Measurements from ENCODE around the gene DNAH8.
A peak's percentile ranks its signal among the peaks of the same experiment; 100 is the strongest.

The DNAH8 gene

DNA sequence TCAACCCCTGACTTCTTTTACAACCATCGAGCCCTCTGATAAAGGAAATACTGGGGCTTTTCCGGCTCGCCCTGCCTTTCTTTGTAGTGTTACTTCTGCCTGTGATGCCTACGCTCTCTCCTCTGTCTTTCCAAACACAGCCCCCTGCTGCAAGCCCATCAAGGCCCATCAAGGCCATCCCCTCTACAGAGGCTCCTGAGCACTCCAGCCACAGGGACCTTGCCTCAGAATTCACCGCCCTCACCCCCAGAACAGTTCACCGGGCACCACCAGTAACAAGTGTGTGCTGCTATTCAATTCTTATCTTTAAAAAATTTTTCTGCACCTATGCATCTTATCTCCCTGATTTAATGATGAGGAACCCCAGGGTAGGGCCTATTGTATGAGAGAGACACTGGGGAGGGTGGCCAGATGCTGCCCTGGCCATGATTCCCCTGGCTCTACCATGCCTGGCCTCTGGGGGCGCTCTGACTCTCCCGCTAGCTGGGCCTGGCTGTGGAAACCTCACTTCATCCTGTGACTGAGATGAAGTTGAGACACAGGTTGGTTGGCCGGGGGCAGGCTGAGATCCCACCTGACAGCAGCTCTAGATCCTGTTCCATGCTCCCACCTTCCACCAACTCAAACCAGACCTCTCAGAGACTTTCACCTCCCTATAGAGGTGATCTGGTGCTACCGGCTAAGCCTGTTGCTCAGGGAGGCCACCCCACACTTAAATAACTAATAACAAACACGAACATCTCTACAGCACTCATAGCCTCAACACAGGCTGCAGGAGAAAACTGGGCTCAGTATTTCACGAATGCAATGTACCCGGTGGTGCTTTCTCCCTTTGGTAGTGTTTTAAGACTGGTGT lies 314.3 kb downstream of the DNAH8 start:
- peak in 1 of 2 experiments; percentile 14 for DNase-seq

DNA sequence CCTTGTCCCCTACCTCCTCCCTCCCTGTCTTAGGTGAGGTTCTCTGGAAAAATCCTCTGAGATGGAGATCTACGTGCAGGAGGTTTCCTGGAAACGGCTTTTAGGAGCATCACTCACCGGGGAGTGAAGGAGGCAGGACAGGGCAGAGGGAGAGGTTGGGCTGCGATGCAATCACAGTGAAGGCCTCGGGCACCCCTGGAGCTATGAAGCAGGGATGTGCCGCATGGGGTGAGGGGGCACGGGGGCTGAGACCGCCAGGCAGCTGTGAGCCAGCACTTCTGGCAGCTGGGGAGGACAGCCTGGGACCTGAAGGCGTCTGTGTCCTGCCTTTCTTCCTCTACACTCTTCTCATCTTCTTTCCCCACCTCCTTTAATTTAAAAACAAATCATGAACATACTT lies 320.6 kb downstream of the DNAH8 start:
- DNase-seq, result no peak

DNA sequence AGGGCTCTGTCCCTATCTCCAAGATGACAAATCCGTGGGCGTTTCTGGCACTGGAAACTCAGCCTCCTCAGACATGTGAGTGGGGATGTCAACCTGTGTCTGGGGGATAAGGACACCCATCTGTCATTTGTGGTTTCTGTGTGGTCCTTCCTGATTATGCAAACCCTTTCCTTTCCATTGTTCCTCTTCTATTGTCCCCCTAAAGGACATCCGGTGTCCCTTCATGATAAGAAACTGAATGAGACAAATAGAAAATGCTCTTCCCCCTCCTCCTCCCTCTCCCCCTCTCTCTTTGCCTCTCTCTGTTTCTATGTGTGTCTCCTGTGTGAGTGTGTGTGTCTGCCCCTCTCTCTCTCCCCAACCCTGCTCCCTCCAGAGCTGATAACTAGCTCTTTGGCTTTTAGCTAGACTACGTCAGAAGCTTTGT lies 322.0 kb downstream of the DNAH8 start:
- DNase-seq, result no peak

DNA sequence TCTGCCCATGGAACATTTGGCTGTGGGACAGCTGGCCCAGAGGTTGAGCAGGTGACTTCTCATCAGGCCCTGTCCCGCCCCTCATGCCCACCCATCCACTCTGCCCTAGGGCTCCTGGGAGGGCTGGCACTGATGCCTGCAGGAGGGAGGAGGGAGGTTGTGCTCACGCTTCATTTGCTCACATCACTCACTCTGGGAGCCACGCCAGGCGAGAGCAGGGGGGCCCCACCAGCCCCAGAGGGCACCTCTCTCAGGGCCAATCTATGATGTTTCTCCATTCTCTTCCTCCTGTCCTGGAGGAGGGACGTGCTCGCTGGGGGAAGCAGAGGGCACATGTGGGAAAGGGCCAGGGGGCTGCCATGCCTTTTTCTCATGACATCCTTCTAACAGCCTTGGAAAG lies 322.6 kb downstream of the DNAH8 start:
- DNase-seq, result no peak

DNA sequence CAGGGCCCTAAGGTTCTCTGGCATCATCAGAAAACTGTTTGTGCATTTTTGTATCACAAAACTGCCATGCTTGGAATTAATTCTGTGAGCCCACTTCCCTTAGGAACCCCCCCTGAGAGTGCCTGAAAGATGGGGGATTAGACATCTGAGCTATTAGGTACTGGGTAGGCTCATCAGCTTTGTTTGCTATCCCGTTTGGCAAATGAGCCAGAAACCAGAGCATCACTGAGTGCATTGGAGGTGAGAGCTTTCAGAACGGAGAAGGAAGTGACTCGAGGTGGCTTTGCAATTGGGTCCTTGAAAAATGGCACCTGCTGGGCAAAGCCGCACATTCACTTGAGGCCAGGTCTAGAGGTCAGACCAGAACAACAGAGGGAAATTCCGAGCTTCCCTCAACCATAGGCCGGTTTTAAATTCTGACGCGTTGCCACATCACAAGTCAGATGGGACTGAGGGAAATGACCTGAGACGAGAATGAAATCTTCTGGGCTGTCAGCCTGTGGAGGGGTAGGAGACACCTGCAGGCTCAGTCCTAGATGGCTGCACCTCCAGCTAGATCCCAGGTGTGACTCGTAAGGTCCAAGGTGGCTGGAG lies 325.1 kb downstream of the DNAH8 start:
- DNase-seq, result no peak

DNA sequence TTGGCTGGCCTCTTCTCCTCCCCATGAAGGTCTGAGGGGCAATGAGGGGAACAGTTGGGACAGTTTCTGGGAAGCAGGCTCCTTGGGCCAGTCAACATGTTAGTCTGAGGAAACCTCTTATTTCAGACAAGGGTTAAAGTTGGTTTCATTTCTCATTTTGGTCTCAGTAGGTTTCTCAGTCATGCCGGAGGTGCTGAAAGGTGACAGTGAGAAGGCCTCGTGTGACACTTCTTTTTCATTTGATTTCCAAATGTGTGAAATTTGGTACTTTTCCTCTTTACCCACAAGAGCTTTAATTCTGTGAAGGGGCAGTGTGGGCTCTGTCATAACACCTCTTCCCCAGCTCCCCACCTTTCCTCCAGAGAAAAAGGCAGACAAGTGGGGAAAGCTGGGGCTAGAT lies 326.0 kb downstream of the DNAH8 start:
- no peak for DNase-seq

DNA sequence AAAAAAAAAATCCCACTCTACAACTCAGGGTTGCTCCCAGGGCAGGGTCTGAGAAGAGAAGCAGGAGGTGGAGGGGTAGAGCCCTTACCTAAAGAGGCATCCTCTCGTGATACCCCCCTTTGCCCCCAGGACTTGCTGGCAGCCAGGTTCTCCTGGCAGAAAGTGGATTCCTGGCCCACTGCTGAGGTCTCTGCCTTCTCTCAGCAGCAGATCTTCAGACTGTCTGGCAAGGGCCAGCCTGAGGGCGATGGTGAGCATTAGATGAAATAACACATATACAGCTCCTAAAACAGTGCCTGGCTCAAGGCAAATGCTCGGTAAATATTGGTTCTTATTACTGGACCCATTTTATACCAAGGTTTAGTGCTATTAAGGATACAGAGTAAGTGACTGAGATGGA lies 328.7 kb downstream of the DNAH8 start:
- no peak for DNase-seq

DNA sequence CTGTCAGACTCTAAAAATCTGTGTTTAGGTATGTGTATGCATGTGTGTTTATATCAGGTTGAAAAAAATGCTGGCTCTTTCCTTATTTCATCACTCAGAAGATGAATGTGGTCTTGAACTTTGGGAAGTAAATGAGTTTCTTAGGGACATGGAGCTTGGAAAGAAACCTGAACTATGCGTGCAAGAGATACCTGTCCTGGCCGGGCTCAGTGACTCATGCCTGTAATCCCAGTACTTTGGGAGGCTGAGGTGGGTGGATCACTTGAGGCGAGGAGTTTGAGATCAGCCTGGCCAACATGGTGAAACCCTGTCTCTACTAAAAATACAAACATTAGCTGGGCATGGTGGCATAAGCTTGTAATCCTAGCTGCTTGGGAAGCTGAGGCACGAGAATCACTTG lies 329.1 kb downstream of the DNAH8 start:
- no peak for DNase-seq

DNA sequence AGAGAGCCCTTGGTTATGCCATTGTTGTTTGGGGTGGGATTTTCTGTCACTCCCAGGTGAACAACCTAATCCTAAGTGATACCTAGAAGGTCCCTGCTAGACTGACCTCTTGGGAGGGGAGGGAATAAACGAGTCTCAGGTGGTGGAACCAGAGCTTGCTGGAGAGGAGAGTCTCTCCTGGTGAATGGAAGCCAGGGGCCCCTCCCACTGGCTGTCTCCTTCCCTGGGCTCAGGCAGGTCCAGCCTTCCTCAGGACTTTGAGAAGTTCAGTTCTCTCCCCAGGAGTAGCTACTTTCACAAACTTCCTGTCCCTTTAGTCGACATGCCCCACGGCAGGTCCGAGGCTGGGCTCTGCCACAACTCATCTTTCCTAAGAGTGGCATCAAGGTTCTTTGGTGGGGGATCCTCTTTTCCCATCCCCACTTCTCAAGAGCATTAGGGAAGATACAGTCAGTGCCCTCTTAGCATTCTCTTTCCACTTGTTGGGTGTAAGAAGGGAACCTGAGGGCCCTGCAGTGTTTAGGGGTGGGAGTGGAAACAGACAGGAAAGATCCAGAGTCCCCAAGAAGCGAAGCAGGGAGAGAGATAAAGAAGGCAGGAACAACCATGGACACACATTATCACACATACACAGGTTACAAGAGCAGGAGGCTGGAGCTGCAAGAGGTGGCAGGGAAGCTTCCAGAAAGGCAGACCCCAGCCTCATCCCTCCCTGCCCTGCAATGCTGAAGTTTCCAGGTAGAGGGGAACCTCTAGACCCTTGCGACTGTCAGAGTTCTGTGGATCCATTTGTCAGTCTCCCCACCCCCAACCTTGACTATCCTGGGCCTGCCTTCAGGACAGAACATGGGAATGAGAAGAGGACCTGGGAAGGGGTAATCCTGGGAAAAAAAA lies 332.6 kb downstream of the DNAH8 start:
- DNase-seq, result no peak

DNA sequence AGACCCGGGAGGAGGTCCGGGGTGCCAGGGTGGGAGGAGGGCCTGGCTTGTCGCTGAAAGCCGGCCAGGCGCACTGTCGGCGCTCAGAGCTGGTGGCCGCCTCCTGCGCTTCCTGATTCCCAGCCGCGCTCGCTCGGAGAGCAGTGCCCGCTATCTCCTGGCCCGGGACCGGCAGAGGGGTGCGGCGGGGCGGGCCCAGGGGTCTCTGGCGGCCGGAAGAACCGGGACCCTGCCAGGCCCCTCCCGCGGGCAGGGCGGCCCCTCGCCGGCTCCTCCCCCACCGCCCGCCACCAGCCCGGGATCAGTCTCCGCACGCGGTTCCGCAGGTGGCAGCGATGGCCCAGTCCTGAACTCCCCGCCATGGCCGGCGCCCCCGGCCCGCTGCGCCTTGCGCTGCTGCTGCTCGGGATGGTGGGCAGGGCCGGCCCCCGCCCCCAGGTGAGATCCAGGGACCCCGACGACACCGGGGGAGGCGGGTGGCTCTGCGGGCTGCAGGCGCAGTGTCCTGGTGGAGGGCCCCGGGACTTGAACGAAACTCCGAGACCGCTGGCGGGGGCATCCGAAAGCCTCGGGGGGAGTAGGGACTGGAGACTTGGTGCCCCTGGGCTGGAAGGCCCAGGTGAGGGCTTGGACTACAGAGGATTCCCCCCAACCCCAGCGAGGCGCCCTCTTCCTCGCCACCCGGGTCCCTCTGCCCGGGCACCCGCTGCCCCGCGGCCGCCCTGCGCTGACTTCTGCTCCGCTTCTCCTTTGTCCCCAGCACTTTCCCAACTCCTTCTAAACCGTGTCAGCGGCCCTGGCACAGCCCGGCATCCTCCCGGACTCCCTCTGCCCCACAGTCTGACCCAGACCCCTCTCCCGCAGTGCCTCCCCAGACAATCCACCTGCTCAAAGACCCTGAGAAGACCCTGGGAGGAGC lies 333.6 kb downstream of the DNAH8 start, which contains the start of gene GLP1R:
GLP1R (plus strand) TSS at position 301 of the 919 bp plus-strand sequence; CDS start at position 361, 60 bp downstream.
- DNase-seq, result no peak

DNA sequence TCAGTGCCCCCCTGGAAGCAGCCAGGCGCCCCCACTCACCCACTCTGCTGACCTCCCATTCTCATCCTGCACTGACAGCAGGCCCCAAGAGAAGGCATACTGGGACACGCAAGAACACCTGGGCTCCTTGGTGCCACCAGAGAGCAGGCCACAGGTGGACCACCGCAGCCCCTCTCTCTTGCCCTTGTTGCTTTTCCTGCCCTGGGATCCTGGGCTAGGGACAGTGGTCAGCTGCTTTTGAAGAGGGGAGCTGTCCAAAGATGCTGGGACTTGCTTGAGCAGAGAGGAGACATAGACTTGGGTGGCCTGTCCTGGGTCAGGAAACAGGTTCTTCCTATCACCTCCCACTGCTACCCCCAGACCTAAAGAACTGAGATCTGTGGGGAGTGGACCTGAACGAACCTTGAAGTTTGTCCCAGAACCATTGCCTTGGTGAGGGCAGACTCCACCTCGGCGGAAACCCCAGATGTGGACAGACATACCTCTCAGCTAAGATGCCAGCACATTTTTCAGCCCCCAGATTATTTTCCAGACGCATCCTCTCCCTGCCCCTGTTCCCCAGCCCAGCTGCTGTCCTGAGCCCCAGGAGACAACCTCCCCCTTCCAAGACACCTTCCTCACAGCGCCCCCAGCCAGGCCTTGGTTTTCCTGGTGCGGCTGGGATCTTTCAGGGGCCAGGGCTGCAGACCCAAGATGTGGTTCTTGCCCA lies 334.6 kb downstream of the DNAH8 start:
- no peak for DNase-seq

DNA sequence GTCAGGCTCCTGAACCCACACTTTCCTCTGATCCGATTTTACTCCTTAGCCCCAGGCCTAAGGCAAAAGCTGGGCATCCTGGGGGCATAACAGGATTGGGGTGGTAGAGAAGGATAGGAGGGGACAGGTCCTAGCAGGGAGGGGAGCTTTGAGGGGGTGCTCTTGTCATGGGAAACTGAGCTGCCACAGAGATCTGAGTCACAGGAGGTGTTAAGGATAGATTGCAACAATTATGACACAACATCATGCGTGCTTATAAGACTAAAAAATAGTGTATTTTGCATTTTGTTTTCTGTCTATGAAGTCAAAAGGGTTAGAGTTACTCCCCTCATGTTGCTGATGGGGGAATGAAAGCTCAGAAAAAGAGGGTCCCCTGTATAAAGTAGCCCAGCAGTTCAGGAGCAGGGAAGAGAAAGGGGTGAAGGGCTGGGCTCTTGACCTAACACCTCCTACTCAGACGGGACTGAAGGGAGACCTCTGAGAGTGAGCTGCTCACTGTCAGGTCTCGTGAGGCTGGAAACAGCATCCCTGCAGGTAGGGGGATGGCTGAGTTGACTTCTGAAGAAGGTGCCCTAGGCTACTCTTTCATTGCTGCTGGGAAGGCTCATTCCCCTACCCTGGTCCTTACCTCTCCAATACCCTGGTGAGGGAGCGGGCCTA lies 335.5 kb downstream of the DNAH8 start:
- no peak for DNase-seq

DNA sequence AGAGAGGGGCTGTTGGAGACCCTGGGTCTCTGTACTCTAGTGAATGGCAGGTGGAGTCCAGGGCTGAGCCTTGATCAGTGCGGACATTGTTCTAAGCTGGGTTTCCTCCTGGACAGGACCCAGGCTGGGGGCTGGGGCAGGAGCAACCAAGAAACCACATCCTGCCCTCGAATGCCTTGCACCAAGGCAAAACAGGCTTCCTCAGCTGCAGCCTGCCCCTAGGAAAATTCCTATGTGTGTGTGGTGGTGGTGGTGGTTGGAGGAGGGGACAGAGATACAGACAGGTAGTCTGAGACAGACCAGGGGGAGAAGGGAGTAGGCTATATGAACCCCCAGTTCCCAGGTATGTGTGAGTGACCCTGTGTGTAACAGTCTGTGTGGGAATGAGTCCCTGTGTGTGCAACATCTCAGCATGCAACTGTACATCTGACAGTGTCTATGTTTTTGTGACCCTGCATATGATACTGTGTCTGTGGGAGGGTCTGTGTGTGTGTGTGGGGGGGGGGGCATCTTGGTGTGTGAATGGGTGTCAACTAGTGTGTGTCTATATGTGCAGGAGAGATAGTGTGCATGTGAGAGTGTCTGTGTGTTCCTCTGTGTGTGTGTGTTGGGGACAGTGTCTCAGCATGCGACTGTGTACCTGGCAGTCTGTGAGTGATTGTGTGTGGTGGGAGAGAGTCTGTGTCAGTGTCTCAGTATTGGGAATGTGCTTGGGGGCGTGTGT lies 336.4 kb downstream of the DNAH8 start:
- DNase-seq, result no peak

DNA sequence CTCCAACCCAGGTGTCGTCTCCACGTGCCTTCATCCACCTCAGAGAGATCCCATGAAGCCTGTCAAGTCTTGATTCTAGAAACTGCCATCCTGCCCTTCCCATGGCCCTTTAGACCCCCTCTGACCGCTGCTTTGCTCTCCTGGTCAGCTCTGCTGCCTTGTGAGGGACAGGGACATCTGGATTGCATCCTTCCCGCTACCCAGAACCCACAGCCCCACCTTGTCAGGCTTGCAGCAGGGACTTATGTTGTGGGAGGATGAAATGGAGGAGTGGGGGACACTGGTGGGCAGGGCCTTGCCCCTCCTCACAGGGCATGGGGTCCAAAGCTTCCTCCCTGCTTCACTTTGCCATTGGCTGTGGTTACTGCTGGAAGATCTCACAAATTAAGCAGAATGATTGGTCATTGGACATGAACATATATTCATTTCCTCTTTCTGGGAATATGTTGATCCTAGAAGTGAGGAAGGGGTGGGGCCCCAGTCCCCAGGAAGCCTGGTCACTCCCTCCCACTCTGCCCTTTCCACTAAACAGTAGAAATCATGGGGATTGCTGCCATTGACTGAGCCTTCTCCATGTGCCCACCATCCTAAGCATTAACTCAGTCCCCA lies 338.0 kb downstream of the DNAH8 start:
- DNase-seq, result no peak

DNA sequence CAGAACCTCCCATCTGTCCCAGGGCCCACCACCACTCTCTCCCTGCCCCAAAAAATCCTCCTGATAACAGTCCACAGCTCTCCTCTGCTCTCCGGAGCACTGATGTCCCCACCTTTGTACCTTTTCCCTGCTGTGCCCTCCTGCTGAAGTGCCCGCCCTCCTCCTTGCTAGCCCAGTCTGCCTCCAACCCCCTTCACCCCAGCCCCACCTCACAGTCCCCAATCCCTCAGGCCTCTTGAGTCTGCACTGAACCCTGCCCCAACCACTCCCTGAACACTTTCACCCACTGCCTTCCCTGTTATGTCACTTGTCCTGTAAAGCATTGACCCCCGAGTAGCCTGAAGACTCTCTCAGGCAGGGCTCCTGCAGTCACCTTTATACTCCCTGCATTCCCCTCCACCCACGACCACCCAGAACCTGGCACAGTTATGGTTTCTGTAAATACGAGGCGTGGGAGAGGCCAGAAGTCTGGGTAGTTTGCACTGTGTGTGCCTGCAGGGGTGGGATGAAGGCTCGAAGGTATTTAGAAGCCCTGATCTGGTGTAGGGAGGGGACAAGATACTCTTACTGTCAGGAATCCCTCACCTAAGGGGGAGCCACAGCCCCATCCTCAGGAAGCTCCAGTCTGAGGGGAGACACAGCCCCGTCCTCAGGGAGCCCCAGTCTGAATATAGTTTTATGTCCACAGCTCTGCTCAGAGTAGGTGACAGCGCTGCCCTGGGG lies 338.9 kb downstream of the DNAH8 start:
- DNase-seq, result no peak

DNA sequence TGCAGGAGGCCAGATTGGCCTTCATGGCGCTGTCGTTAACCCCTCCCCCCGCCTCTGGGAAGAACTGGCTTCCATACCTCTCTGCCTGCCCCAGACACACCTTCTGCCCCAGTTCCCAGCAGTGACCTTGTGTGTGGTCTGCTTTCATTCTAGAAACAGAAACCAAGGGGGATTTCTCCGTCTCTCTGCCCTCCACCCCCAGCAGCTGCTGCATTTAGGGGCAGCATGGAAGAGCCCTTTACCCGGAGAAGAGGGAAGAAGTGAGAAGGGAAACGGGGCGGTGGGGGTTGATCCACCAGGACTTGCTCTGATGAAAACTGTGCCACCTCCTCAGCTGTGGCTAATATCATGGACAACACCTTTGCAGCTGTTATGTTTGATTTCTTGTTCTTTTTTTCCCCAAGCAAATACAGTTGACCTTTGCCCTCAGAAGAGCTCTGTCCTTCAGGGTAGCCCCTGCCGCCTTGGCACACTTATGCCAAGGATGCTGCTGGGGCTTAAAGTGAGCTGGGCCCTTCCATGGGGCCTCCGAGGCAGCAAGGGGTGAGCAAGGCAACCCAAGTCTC lies 339.5 kb downstream of the DNAH8 start:
- no peak for DNase-seq

DNA sequence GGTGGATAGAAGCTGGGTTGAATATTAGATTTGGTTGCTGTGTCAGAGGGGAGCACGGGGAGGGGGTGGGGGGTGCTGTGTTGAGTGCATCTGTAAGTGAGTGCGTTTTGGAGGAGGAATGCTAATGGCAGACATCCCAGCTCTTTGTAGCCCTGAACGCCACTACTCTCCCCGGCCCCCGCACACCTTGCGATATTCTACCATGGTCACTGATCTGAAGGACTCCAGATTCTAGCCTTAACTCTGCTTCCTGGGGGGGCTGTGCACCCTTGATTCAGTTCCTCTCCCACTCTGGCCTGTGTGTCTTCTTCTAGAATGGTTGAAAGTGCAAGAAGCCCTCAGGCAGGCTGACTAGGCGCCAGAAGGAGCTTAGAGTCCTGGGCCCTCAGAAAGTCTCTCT lies 340.6 kb downstream of the DNAH8 start:
- no peak for DNase-seq

DNA sequence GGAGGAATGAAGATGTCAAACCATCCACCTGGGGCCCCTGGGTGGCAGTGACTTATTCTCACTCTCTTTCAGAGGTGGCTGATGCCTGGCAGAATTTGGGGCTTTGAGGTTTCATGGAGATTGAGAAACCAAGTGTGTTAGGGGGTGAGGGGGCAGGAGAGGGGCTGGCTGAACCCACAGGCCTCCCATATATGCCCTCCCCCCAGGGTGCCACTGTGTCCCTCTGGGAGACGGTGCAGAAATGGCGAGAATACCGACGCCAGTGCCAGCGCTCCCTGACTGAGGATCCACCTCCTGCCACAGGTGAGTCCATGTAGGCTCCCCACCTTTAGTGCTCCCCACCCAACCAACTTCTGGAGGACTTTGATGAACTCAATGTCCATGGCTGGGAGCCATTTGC lies 341.1 kb downstream of the DNAH8 start:
- DNase-seq, result no peak

DNA sequence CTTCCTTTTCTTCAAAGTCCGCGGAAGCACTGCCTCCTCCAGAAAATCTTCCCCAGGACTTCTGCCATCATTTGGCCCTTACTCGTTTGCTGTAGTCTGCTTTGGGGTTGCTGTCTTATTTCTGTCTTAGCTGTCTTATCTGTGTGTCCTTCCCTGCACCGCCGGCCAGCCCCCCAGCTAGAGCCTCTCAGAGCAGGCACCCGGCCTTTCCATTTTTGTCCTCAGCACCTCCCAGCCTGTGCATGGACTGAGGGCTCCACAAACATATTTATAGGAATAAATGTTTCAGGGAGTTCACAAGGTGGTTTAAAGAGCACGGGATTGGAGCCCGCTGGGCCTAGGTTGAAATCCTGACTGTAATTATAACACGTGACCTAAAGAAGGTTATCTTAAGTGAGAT lies 341.6 kb downstream of the DNAH8 start:
- no peak for DNase-seq

Measured in NCI-H1930 (cell line).